HepG2 (cell line): Measurements from ENCODE around the gene STK38L. TPM values are rescaled to one million over a fixed set of nuclear protein-coding genes. Genes with fewer than 3 reads are reported as not detected.

Experiments
- BRD4 ChIP-seq: sonication (generic); formaldehyde crosslinking; IDR thresholded peaks from 2 replicates; pipeline ENCODE4 v1.4.0; 2020; ENCODE audit warnings: missing genetic modification reagents
- CENPX ChIP-seq: sonication (generic); formaldehyde crosslinking; IDR thresholded peaks from 2 replicates; pipeline ENCODE4 v1.9.0; 2021; ENCODE audit warnings: mild to moderate bottlenecking, missing genetic modification reagents, moderate library complexity
- CHD2 ChIP-seq: IDR thresholded peaks from 2 replicates; pipeline ENCODE4 v1.6.1; 2011; ENCODE audit warnings: low read depth, low read length, improper control_type of control experiment
- CREB1 ChIP-seq, 2 experiments: fragments of 450-650 bp in 1 of 2; IDR thresholded peaks; 2 replicates each; pipeline ENCODE4 v1.6.1; 2016 to 2017; ENCODE audit warnings: control low read depth in 1 of 2, mild to moderate bottlenecking in 1 of 2, missing compliant biosample characterization in 1 of 2, missing genetic modification characterization in 1 of 2
- HNRNPUL1 ChIP-seq: fragments of 200-400 bp; formaldehyde crosslinking; IDR thresholded peaks from 2 replicates; pipeline ENCODE4 v1.6.1; 2017; ENCODE audit warnings: low read depth, mild to moderate bottlenecking, low read length, moderate library complexity
- PCBP1 ChIP-seq: fragments of 200-400 bp; formaldehyde crosslinking; IDR thresholded peaks from 2 replicates; pipeline ENCODE4 v1.6.1; 2017; ENCODE audit warnings: mild to moderate bottlenecking, low read depth, low read length, borderline replicate concordance
- SOX6 ChIP-seq, 2 experiments: fragments of 450-650 bp in 1 of 2; sonication (generic) in 1 of 2; formaldehyde crosslinking in 1 of 2; IDR thresholded peaks; 2 replicates each; pipeline versions ENCODE4 v1.4.0 to v1.6.1; 2017 to 2020; ENCODE audit warnings: antibody characterized with exemption in 1 of 2, mild to moderate bottlenecking in 1 of 2, missing genetic modification reagents in 1 of 2
- ZIK1 ChIP-seq: sonication (generic); formaldehyde crosslinking; IDR thresholded peaks from 2 replicates; pipeline ENCODE4 v1.5.0; 2020; ENCODE audit warnings: mild to moderate bottlenecking, low read depth, missing genetic modification reagents, borderline replicate concordance
- ZMAT3 ChIP-seq: sonication (generic); formaldehyde crosslinking; conservative IDR thresholded peaks from 2 replicates; pipeline ENCODE4 v1.7.0; 2021; ENCODE audit warnings: missing genetic modification reagents
- ZNF121 ChIP-seq: sonication (generic); formaldehyde crosslinking; IDR thresholded peaks from 2 replicates; pipeline ENCODE4 v1.5.0; 2020; ENCODE audit warnings: mild to moderate bottlenecking, missing genetic modification reagents
- ZNF382 ChIP-seq: sonication (generic); formaldehyde crosslinking; IDR thresholded peaks from 2 replicates; pipeline ENCODE4 v1.5.0; 2020; ENCODE audit warnings: missing genetic modification reagents, mild to moderate bottlenecking, borderline replicate concordance
- ZNF747 ChIP-seq: sonication (generic); formaldehyde crosslinking; IDR thresholded peaks from 2 replicates; pipeline ENCODE4 v1.8.1; 2023; ENCODE audit warnings: missing genetic modification reagents, mild to moderate bottlenecking, borderline replicate concordance
- ZNF816 ChIP-seq: sonication (generic); formaldehyde crosslinking; IDR thresholded peaks from 2 replicates; pipeline ENCODE4 v1.8.0; 2022; ENCODE audit warnings: missing genetic modification reagents, mild to moderate bottlenecking, borderline replicate concordance
- ZSCAN22 ChIP-seq: sonication (generic); formaldehyde crosslinking; IDR thresholded peaks from 2 replicates; pipeline ENCODE4 v1.4.0; 2020; ENCODE audit warnings: mild to moderate bottlenecking, missing genetic modification reagents
- polyA plus RNA-seq, 8 experiments: library from polyadenylated mRNA; depleted of rRNA in 3 of 8; stranded (reverse) in 7 of 8; unstranded in 1 of 8; fragments of >200 nt; fragmentation: Illumina TruSeq in 4 of 8; extraction: Trizol in 4 of 8; gene quantifications; 2 replicates each; pipeline versions ENCODE4 v1.2.1 to v1.2.3, GENCODE V29; 2011 to 2016; ENCODE audit warnings: low read depth in 4 of 8, missing spikeins in 1 of 8, mixed read lengths in 1 of 8; ENCODE audit not compliant: insufficient read depth in 1 of 8
- total RNA-seq, 5 experiments: library from RNA; depleted of rRNA; stranded (reverse); fragments of >200 nt; fragmentation: Illumina TruSeq; extraction: Trizol; gene quantifications; 2 replicates each; pipeline ENCODE4 v1.2.3, GENCODE V29; 2016; ENCODE audit warnings: low read depth in 1 of 5
- TF ChIP-seq, protein P1 (sequence below): sonication (generic); formaldehyde crosslinking; IDR thresholded peaks from 2 replicates; pipeline ENCODE4 v1.5.1; 2020; ENCODE audit warnings: mild to moderate bottlenecking, missing genetic modification reagents, borderline replicate concordance
- TF ChIP-seq, protein P2 (sequence below): fragments of 450-650 bp; IDR thresholded peaks from 2 replicates; pipeline ENCODE4 v1.6.1; 2017; ENCODE audit warnings: mild to moderate bottlenecking
- TF ChIP-seq, protein P3 (sequence below): sonication (generic); formaldehyde crosslinking; conservative IDR thresholded peaks from 2 replicates; pipeline ENCODE4 v1.8.0; 2022; ENCODE audit warnings: low read depth, missing genetic modification reagents

Gene STK38L
- total and polyA plus RNA-seq, 2 of the 13 experiments (the other 11 are each of a cell fraction or from before 2014, with no cell fraction given) = 6.1 to 26.4 TPM

DNA sequence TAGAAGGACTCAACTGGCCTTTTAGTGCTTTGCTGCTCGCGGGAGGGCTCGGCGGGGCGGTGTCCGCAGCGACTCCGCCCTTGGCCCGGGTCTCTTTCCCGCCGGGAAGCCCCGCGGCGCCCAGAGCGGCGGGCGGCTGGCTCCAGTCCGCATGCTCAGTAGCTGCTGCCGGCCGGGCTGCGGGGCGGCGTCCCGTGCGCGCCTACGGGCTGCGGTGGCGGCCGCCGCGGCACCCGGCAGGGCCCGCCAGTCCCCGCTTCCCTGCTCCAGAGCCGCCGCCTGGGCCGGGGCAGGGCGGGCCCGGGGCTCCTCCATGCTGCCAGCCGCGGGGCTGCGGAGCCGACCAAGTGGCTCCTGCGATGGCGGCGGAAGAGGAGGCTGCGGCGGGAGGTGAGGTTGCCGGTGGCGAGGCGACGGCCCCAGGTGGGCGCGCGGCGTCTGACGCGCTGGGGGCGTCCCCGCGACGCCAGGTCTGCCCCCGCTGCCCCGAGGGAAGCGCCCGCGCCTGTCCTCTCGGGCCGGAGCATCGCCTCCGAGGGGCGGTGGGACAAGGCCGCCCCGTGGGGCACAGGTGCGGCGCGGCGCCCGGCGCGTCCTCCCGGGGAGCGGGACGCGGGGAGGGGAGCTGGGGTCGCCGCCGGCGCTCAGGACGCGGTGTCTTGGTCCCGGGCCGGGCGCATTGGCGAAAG lies 88.8 kb downstream of the STK38L start, which contains the start of gene BMAL2 (continued):
- TF ChIP-seq CREB1 (IDR thresholded peaks at IDR 0.05) (peak; percentile 10; the same call in 1 of the 2 replicates), CREB1 (CRISPR knock-in tag; IDR thresholded peaks at IDR 0.05) (no peak), PCBP1 (no peak), ZSCAN22 (CRISPR knock-in tag) (no peak), ZNF816 (CRISPR knock-in tag) (no peak), ZNF747 (CRISPR knock-in tag) (no peak), SOX6 (IDR thresholded peaks at IDR 0.05) (no peak), SOX6 (CRISPR knock-in tag; IDR thresholded peaks at IDR 0.05) (no peak), ZNF121 (CRISPR knock-in tag) (no peak), ZNF382 (CRISPR knock-in tag) (no peak), HNRNPUL1 (no peak), BRD4 (CRISPR knock-in tag) (no peak), CENPX (CRISPR knock-in tag) (no peak), ZIK1 (CRISPR knock-in tag) (peak; percentile 54; the same call in 1 of the 2 replicates), CHD2 (no peak), ZMAT3 (0 out of 2 replicates have a peak, but pooled peaks have one; percentile 34)
- TF ChIP-seq, protein P1, sequence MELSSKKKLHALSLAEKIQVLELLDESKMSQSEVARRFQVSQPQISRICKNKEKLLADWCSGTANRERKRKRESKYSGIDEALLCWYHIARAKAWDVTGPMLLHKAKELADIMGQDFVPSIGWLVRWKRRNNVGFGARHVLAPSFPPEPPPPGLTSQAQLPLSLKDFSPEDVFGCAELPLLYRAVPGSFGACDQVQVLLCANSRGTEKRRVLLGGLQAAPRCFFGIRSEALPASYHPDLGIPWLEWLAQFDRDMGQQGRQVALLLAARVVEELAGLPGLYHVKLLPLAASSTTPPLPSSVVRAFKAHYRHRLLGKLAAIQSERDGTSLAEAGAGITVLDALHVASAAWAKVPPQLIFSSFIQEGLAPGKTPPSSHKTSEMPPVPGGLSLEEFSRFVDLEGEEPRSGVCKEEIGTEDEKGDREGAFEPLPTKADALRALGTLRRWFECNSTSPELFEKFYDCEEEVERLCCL (CRISPR knock-in tag) = no peak
- TF ChIP-seq, protein P2, sequence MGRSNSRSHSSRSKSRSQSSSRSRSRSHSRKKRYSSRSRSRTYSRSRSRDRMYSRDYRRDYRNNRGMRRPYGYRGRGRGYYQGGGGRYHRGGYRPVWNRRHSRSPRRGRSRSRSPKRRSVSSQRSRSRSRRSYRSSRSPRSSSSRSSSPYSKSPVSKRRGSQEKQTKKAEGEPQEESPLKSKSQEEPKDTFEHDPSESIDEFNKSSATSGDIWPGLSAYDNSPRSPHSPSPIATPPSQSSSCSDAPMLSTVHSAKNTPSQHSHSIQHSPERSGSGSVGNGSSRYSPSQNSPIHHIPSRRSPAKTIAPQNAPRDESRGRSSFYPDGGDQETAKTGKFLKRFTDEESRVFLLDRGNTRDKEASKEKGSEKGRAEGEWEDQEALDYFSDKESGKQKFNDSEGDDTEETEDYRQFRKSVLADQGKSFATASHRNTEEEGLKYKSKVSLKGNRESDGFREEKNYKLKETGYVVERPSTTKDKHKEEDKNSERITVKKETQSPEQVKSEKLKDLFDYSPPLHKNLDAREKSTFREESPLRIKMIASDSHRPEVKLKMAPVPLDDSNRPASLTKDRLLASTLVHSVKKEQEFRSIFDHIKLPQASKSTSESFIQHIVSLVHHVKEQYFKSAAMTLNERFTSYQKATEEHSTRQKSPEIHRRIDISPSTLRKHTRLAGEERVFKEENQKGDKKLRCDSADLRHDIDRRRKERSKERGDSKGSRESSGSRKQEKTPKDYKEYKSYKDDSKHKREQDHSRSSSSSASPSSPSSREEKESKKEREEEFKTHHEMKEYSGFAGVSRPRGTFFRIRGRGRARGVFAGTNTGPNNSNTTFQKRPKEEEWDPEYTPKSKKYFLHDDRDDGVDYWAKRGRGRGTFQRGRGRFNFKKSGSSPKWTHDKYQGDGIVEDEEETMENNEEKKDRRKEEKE = no peak
- TF ChIP-seq, protein P3, sequence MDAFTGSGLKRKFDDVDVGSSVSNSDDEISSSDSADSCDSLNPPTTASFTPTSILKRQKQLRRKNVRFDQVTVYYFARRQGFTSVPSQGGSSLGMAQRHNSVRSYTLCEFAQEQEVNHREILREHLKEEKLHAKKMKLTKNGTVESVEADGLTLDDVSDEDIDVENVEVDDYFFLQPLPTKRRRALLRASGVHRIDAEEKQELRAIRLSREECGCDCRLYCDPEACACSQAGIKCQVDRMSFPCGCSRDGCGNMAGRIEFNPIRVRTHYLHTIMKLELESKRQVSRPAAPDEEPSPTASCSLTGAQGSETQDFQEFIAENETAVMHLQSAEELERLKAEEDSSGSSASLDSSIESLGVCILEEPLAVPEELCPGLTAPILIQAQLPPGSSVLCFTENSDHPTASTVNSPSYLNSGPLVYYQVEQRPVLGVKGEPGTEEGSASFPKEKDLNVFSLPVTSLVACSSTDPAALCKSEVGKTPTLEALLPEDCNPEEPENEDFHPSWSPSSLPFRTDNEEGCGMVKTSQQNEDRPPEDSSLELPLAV = no peak
